Measurements from ENCODE around the gene KCNAB3.

Gene KCNAB3

DNA sequence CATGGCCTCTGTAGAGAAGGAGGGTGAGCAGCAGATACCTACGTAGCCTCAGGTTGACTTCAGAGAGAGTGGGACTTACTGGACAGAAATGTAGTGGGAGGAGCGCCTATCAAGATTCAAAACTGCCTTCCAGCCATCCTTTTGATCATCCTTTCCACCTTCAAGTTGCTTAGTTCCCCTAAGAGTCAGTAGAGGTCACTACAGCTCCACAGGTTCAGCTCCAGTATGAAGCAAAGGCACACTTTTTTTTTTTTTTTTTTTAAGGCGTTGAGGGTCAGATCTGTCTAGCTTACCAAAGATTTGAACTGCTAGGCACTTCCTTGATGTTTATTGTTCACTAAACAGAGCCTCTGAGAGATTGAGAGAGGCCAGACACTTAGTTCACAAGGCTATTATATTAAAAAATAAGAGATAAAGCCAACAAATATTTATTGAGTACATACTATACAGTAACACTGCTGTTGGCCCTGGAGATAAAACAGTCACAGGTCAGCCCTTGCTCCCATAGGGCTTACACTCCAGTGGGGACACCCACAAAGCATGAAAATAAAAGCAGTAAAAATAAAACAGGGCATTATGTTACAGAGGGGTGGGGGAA, 16.6 kb downstream of the KCNAB3 start:
- TF ChIP-seq SCRT2 (tag by site-specific recombination; IDR thresholded peaks at IDR 0.05) (0 out of 2 replicates have a peak, but pooled peaks have one; percentile 22), ZNF664 (tag by site-specific recombination; IDR thresholded peaks at IDR 0.05) (peak; percentile 37; the same call in 1 of the 2 replicates), ZBTB17 (tag by site-specific recombination; IDR thresholded peaks at IDR 0.05) (peak; percentile 96), CTCF (tag by site-specific recombination; IDR thresholded peaks at IDR 0.05) (peak; percentile 84), PRDM2 (tag by site-specific recombination; IDR thresholded peaks at IDR 0.05; ENCODE audit: borderline replicate concordance) (no peak), ZBTB8A (tag by site-specific recombination; IDR thresholded peaks at IDR 0.05) (0 out of 2 replicates have a peak, but pooled peaks have one; percentile 43), ZEB2 (tag by site-specific recombination; IDR thresholded peaks at IDR 0.05) (peak; percentile 60; the same call in 1 of the 2 replicates), ZNF660 (tag by site-specific recombination; IDR thresholded peaks at IDR 0.05) (0 out of 2 replicates have a peak, but pooled peaks have one; percentile 36), ZNF654 (tag by site-specific recombination; IDR thresholded peaks at IDR 0.05; ENCODE audit: low read depth) (peak; percentile 100), ZNF366 (tag by site-specific recombination; conservative IDR thresholded peaks at IDR 0.05) (peak; percentile 77), ZNF140 (tag by site-specific recombination; IDR thresholded peaks at IDR 0.05) (no peak), ZNF292 (tag by site-specific recombination; IDR thresholded peaks at IDR 0.05; ENCODE audit: borderline replicate concordance, low read depth) (no peak), EGR2 (tag by site-specific recombination; IDR thresholded peaks at IDR 0.05; ENCODE audit: low read depth) (peak; percentile 44; the same call in 1 of the 2 replicates), KLF8 (tag by site-specific recombination; IDR thresholded peaks at IDR 0.05) (peak; percentile 48; the same call in 1 of the 2 replicates), ZFHX2 (tag by site-specific recombination; conservative IDR thresholded peaks at IDR 0.05) (peak; percentile 60)
- TF ChIP-seq, protein P1, sequence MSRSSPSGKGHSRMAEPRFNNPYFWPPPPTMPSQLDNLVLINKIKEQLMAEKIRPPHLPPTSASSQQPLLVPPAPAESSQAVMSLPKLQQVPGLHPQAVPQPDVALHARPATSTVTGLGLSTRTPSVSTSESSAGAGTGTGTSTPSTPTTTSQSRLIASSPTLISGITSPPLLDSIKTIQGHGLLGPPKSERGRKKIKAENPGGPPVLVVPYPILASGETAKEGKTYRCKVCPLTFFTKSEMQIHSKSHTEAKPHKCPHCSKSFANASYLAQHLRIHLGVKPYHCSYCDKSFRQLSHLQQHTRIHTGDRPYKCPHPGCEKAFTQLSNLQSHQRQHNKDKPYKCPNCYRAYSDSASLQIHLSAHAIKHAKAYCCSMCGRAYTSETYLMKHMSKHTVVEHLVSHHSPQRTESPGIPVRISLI (tag by site-specific recombination; IDR thresholded peaks at IDR 0.05), result peak; percentile 100
- TF ChIP-seq, protein P2, sequence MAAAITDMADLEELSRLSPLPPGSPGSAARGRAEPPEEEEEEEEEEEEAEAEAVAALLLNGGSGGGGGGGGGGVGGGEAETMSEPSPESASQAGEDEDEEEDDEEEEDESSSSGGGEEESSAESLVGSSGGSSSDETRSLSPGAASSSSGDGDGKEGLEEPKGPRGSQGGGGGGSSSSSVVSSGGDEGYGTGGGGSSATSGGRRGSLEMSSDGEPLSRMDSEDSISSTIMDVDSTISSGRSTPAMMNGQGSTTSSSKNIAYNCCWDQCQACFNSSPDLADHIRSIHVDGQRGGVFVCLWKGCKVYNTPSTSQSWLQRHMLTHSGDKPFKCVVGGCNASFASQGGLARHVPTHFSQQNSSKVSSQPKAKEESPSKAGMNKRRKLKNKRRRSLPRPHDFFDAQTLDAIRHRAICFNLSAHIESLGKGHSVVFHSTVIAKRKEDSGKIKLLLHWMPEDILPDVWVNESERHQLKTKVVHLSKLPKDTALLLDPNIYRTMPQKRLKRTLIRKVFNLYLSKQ (tag by site-specific recombination; IDR thresholded peaks at IDR 0.05; ENCODE audit: borderline replicate concordance), result no peak
- peaks cover 14% of the 10 kb centered on the region for H3K4me1 ChIP-seq (ENCODE audit: control insufficient read depth, insufficient read depth, low read length)
- CTCF ChIA-PET, result interaction anchor here (0.5 to 3.5 kb wide), 32 partner anchors 9 to 947 kb away, joined by 3 to 92 read pairs (median 4); partner anchors contain the start of genes CNTROB, KDM6B and TRAPPC1
- POLR2A ChIA-PET, result interaction anchor here (0.6 to 1.2 kb wide), 5 partner anchors 10 to 873 kb away, joined by 3 to 4 read pairs (median 3); no protein-coding TSS in a partner anchor
- H3K36me3 ChIP-seq (ENCODE audit: control insufficient read depth in 2 of 2, insufficient read depth in 1 of 2, low read length in 2 of 2), result peaks cover 27 to 45% of the 10 kb centered on the region in 2 experiments
- no peak overlapping the region for H3K4me3 ChIP-seq (ENCODE audit: low read depth, low read length)
- H3K27ac ChIP-seq (ENCODE audit: extremely low read depth, low read depth, low read length), result no peak overlapping the region
- no peaks in the 10 kb centered on the region for H3K9me3 ChIP-seq (ENCODE audit: control insufficient read depth, insufficient read depth, low read depth, low read length)

Measured in HEK293 (cell line).